Measurements from ENCODE around the gene SLC9A7. TPM values are rescaled to one million over a fixed set of nuclear protein-coding genes. Genes with fewer than 3 reads are reported as not detected.

SLC9A7 gene
- total RNA-seq, 1 donor from 2014 or later = 11.4 TPM

GRCh38 chrX:46551494-46552128, 207.3 kb downstream of the SLC9A7 start:
- Mint-ChIP-seq H3K9me3 (ENCODE audit: unreplicated experiment) (no peaks in the 10 kb centered on the region), H3K27me3 (ENCODE audit: unreplicated experiment) (no peaks in the 10 kb centered on the region), H3K27ac (ENCODE audit: unreplicated experiment) (no peak overlapping the region), H3K4me1 (ENCODE audit: unreplicated experiment) (no peaks in the 10 kb centered on the region), H3K4me3 (ENCODE audit: unreplicated experiment) (no peak overlapping the region), H3K36me3 (ENCODE audit: low read depth, unreplicated experiment) (peaks cover 8% of the 10 kb centered on the region)
- DNase-seq (ENCODE audit: low spot score) = no peak
- no peak for TF ChIP-seq CTCF (IDR thresholded peaks at IDR 0.05; ENCODE audit: unreplicated experiment)

DNA sequence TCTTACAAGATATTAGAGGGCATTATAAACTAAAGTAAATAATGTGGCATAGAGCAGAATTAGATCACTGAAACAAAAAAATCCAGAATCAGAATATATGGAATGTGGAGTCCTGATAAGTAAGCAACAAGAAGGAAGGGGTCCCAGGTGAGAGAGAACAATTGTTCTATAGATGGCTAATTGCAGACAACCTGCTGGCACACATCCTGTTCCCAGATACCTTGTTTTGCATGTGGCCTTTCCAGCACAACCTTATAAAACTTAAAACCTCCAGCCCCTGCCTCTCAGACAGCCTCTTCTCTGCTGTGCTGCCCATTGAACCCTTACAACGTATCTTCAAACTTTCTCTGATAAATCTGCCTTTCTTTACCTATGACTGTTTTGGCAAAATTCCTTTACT, 209.0 kb downstream of the SLC9A7 start:
- DNase-seq (ENCODE audit: low spot score) = no peak
- Mint-ChIP-seq H3K27ac (ENCODE audit: unreplicated experiment) (no peak overlapping the region), H3K4me1 (ENCODE audit: unreplicated experiment) (peaks cover 5% of the 10 kb centered on the region), H3K27me3 (ENCODE audit: unreplicated experiment) (no peaks in the 10 kb centered on the region), H3K36me3 (ENCODE audit: low read depth, unreplicated experiment) (peaks cover 8% of the 10 kb centered on the region), H3K9me3 (ENCODE audit: unreplicated experiment) (no peaks in the 10 kb centered on the region), H3K4me3 (ENCODE audit: unreplicated experiment) (peak overlapping the region; percentile 47)
- no peak for TF ChIP-seq CTCF (IDR thresholded peaks at IDR 0.05; ENCODE audit: unreplicated experiment)

Other genes starting within 250 kb of the SLC9A7 start
- gene ZNF674, start 213.7 kb downstream of the SLC9A7 start, total RNA-seq (ENCODE audit: unreplicated experiment) = 7.3 TPM
- gene CHST7, start 185.4 kb downstream of the SLC9A7 start, total RNA-seq (ENCODE audit: unreplicated experiment) = 54.6 TPM
- gene RP2, start 77.9 kb upstream of the SLC9A7 start, total RNA-seq (ENCODE audit: unreplicated experiment) = 16.6 TPM
- 17.4 TPM for gene JADE3, start 153.3 kb upstream of the SLC9A7 start, total RNA-seq (ENCODE audit: unreplicated experiment)